Measurements from ENCODE around the gene KRTAP10-3. TPM values are rescaled to one million over a fixed set of nuclear protein-coding genes. Genes with fewer than 3 reads are reported as not detected.
"Not testable (repeated sequence)": the region's sequence is repeated elsewhere in the genome, so short reads cannot be mapped to it uniquely, and the experiment has no call there.

The KRTAP10-3 gene
- total RNA-seq, 2 experiments from 2014 or later = not detected

- no peak for DNase-seq
- H3K27me3 Mint-ChIP-seq = no peaks in the 10 kb centered on the region
- H3K4me3 Mint-ChIP-seq = no peak overlapping the region
- H3K36me3 Mint-ChIP-seq = no peaks in the 10 kb centered on the region
- H3K9me3 Mint-ChIP-seq = peaks cover 2% of the 10 kb centered on the region
- peaks cover 9% of the 10 kb centered on the region for H3K4me1 Mint-ChIP-seq
- no peak overlapping the region for H3K27ac Mint-ChIP-seq
Observed at GRCh38 chr21:44568261-44568660, 9.7 kb upstream of the KRTAP10-3 start.

DNA sequence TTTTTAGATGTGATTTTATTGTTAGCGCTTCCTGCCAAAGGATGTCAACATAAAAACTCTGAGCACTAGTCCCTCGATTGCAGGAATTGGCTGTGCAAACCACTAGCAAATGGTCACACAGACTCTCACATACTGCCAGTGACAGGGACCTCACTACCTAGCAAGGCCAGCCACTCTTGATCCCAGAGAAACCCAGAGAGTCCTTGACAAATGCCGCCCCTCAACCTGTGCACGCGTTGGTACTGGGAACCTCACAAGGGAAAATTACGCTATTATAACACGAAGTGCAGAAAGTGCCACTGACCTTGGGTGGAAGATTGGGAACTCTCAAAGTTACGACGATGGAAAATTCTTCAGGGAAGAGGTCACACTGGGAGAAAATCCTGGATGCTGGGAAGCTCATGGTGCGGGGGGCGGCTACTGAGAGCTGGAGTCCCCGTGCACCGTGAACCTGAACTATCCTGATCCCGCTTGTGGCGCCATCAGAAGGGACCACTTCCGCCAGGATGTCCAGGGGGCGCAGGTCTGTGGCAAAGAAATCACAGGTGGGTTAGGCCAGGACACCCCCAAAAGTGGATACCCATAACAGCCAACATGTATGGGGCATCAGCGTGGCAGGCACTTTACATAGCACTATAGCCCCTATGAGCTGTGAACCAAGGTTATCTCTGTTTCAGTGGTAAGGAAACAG, 9.0 kb upstream of the KRTAP10-3 start:
- Mint-ChIP-seq H3K36me3 (peaks cover under 1% of the 10 kb centered on the region), H3K4me1 (peaks cover 9% of the 10 kb centered on the region), H3K27ac (no peak overlapping the region), H3K27me3 (no peaks in the 10 kb centered on the region), H3K4me3 (no peak overlapping the region), H3K9me3 (peaks cover 3% of the 10 kb centered on the region)
- no peak for DNase-seq

DNA sequence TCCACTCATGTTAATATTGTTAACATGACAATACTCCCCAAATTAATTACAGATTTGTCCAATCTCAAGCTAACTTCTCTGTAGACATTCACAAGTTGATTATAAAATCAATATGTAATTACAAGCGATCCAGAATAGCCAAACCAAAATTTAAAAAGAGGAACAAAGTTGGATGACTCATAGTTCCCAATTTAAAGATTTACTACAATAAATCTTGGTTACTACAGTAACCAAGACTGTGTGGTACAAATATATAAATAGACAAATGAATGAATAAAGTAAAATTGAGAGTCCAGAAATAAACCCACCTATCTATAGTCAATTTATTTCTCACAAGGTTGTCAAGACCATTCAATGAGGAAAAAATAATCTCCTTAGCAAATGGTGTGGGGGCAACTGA, 7.8 kb upstream of the KRTAP10-3 start:
- no peak for DNase-seq
- H3K27me3 Mint-ChIP-seq = no peaks in the 10 kb centered on the region
- H3K27ac Mint-ChIP-seq = no peak overlapping the region
- H3K4me3 Mint-ChIP-seq = no peak overlapping the region
- peaks cover 9% of the 10 kb centered on the region for H3K4me1 Mint-ChIP-seq
- peaks cover 4% of the 10 kb centered on the region for H3K36me3 Mint-ChIP-seq
- H3K9me3 Mint-ChIP-seq = peaks cover 13% of the 10 kb centered on the region

GRCh38 chr21:44564886-44565598, 6.4 kb upstream of the KRTAP10-3 start:
- peak overlapping the region; percentile 70 for H3K27ac Mint-ChIP-seq
- H3K36me3 Mint-ChIP-seq = peaks cover 7% of the 10 kb centered on the region
- no peak overlapping the region for H3K4me3 Mint-ChIP-seq
- no peak for DNase-seq
- peaks cover 19% of the 10 kb centered on the region for H3K9me3 Mint-ChIP-seq
- H3K4me1 Mint-ChIP-seq = peaks cover 9% of the 10 kb centered on the region
- H3K27me3 Mint-ChIP-seq = no peaks in the 10 kb centered on the region

DNA sequence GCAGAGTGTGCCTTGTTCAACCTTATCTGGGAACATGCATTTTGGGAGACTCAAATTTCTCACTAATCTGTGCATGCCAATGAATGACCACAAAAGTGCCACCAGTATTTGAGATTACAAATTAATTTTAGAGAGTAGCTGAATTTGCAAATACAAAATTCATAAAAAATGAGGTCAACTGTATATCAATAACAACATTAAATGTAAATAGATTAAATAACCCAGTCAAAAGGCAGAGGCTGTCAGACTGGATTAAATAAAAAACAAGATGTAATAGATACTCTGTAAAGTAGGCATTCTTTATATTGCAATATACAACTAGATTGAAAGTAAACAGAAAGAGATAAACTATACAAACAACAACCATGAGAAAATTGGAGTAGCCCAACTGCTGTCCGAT, 5.5 kb upstream of the KRTAP10-3 start:
- H3K36me3 Mint-ChIP-seq = peaks cover 8% of the 10 kb centered on the region
- no peak overlapping the region for H3K4me3 Mint-ChIP-seq
- H3K4me1 Mint-ChIP-seq = peaks cover 9% of the 10 kb centered on the region
- H3K9me3 Mint-ChIP-seq = peaks cover 21% of the 10 kb centered on the region
- H3K27ac Mint-ChIP-seq = no peak overlapping the region
- DNase-seq = no peak
- H3K27me3 Mint-ChIP-seq = no peaks in the 10 kb centered on the region

- DNase-seq, H3K36me3 Mint-ChIP-seq, H3K27me3 Mint-ChIP-seq, H3K4me3 Mint-ChIP-seq, H3K27ac Mint-ChIP-seq, H3K4me1 Mint-ChIP-seq: not testable (repeated sequence)
- peaks cover 22% of the 10 kb centered on the region for H3K9me3 Mint-ChIP-seq
Observed at GRCh38 chr21:44558329-44558675, 293 bp downstream of the KRTAP10-3 start.

GRCh38 chr21:44557491-44558328, 885 bp downstream of the KRTAP10-3 start:
- H3K27me3 Mint-ChIP-seq = no peaks in the 10 kb centered on the region
- no peak for DNase-seq
- H3K4me1 Mint-ChIP-seq = no peaks in the 10 kb centered on the region
- H3K36me3 Mint-ChIP-seq = peaks cover 15% of the 10 kb centered on the region
- no peak overlapping the region for H3K27ac Mint-ChIP-seq
- no peak overlapping the region for H3K4me3 Mint-ChIP-seq
- peaks cover 27% of the 10 kb centered on the region for H3K9me3 Mint-ChIP-seq

GRCh38 chr21:44556879-44557278, 1.7 kb downstream of the KRTAP10-3 start:
- no peak for DNase-seq
- no peak overlapping the region for H3K27ac Mint-ChIP-seq
- H3K4me3 Mint-ChIP-seq = no peak overlapping the region
- H3K9me3 Mint-ChIP-seq = peaks cover 19% of the 10 kb centered on the region
- H3K27me3 Mint-ChIP-seq = no peaks in the 10 kb centered on the region
- H3K36me3 Mint-ChIP-seq = peaks cover 12% of the 10 kb centered on the region
- no peaks in the 10 kb centered on the region for H3K4me1 Mint-ChIP-seq

- no peak for DNase-seq
- Mint-ChIP-seq H3K4me1 (no peaks in the 10 kb centered on the region), H3K9me3 (peaks cover 11% of the 10 kb centered on the region), H3K36me3 (peaks cover 12% of the 10 kb centered on the region), H3K4me3 (no peak overlapping the region), H3K27ac (no peak overlapping the region), H3K27me3 (no peaks in the 10 kb centered on the region)
Observed at GRCh38 chr21:44555200-44555875, 3.3 kb downstream of the KRTAP10-3 start.

GRCh38 chr21:44552681-44553080, 5.9 kb downstream of the KRTAP10-3 start:
- H3K4me3 Mint-ChIP-seq = no peak overlapping the region
- no peaks in the 10 kb centered on the region for H3K27me3 Mint-ChIP-seq
- peaks cover 14% of the 10 kb centered on the region for H3K36me3 Mint-ChIP-seq

DNA sequence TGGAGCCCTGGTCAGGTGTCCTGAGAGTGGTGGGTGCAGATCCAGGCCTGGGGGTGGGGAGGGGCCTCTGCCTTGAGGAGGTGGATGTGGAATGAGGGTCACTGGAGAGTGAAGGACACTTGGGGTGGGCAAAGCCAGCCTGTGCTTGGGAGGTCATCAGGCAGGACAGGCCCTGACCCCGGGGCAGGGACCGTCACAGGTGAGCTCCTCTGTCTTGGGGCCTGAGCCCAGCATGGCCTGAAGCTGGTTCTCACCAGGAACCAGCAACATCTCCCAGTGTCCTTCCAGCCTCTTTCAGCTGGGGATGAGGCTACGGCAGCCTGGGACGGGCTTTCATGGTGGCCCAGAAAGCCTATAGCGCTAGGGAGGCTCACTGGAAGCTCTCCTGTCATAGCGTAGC, 6.5 kb downstream of the KRTAP10-3 start:
- Mint-ChIP-seq H3K9me3 (peaks cover 20% of the 10 kb centered on the region), H3K4me3 (no peak overlapping the region), H3K27ac (no peak overlapping the region), H3K4me1 (peaks cover 22% of the 10 kb centered on the region), H3K36me3 (peaks cover 20% of the 10 kb centered on the region), H3K27me3 (no peaks in the 10 kb centered on the region)
- no peak for DNase-seq

More at GRCh38 chr21:44552681-44553080, 5.9 kb downstream of the KRTAP10-3 start:
- Mint-ChIP-seq H3K27ac (no peak overlapping the region), H3K9me3 (peaks cover 14% of the 10 kb centered on the region), H3K4me1 (peaks cover 16% of the 10 kb centered on the region)
- DNase-seq = no peak

- no peaks in the 10 kb centered on the region for H3K27me3 Mint-ChIP-seq
- no peak within 1 kb of the TSS for H3K27ac Mint-ChIP-seq
- DNase-seq = no peak
- peaks cover 26% of the 10 kb centered on the region for H3K9me3 Mint-ChIP-seq
- peaks cover 26% of the 10 kb centered on the region for H3K36me3 Mint-ChIP-seq
- H3K4me1 Mint-ChIP-seq = peaks cover 28% of the 10 kb centered on the region
- H3K4me3 Mint-ChIP-seq = no peak within 1 kb of the TSS
Observed at GRCh38 chr21:44551340-44551961, 7.1 kb downstream of the KRTAP10-3 start, which contains the start of gene KRTAP10-2. KRTAP10-2 (minus strand) TSS chr21:44551505; CDS start chr21:44551458, 47 bp downstream.

DNA sequence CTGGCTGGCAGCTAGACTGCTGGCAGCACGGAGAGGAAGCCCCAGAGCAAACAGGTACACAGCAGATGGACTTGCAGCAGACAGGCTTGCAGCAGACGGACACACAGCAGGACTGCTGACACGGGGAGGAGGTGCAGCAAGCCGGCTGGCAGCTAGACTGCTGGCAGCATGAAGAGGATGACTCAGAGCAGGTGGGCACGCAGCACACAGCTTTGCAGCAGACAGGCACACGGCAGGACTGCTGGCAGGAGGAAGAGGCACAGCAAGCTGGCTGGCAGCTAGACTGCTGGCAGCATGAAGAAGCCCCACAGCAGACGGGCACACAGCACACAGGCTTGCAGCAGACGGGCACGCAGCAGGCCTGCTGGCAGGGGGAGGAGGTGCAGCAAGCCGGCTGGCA, 7.8 kb downstream of the KRTAP10-3 start:
- Mint-ChIP-seq H3K9me3 (peaks cover 27% of the 10 kb centered on the region), H3K27me3 (no peaks in the 10 kb centered on the region), H3K27ac (no peak overlapping the region), H3K4me3 (no peak overlapping the region), H3K36me3 (peaks cover 29% of the 10 kb centered on the region), H3K4me1 (peaks cover 29% of the 10 kb centered on the region)
- no peak for DNase-seq

DNA sequence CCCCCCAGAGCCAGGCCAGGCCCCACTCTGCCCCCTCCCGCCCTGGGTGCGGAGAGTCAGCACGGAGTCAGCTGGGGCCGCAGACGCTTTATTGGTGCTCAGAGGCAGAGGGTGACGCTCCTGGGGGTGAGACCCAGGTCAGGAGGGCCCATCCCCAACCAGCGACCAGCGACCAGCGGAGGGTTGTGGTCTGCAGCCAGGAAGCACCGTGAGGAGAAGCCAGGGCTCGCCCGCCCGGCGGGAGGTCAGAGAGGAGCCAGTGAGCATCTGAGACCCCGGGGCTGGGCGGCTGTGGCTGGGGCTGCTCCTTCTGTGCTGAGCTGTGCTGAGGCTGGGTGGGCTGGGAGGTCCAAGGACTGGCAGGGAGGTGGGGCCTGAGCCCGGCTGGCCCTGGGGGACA, 8.3 kb downstream of the KRTAP10-3 start:
- H3K27ac Mint-ChIP-seq, H3K4me3 Mint-ChIP-seq, DNase-seq, H3K27me3 Mint-ChIP-seq: not testable (repeated sequence)
- Mint-ChIP-seq H3K4me1 (peaks cover 29% of the 10 kb centered on the region), H3K36me3 (peaks cover 30% of the 10 kb centered on the region), H3K9me3 (peaks cover 31% of the 10 kb centered on the region)
